GM23338 (cell line): ENCODE results near the gene TMPRSS3. TPM values are rescaled to one million over a fixed set of nuclear protein-coding genes. Genes with fewer than 3 reads are reported as not detected.

ENCODE experiments used
- JUNB ChIP-seq: IDR thresholded peaks from one replicate; pipeline ENCODE4 v1.6.1; 2016; ENCODE audit warnings: antibody characterized with exemption; ENCODE audit not compliant: unreplicated experiment
- polyA plus RNA-seq: library from polyadenylated mRNA; unstranded; fragments of >200 nt; fragmentation: Nextera tagmentation; extraction: Ambion mirVana; gene quantifications from 2 replicates; pipeline ENCODE4 v1.2.1, GENCODE V29; 2016
- total RNA-seq: library from RNA; depleted of rRNA; stranded (reverse); fragments of >200 nt; shearing (Covaris generic); gene quantifications from 2 replicates; pipeline ENCODE4 v1.2.3, GENCODE V29; 2014
- TF ChIP-seq, protein P1 (sequence below): fragments of 250-450 bp; sonication (Bioruptor Pico); IDR thresholded peaks from 2 replicates; pipeline ENCODE4 v1.5.0; 2020; ENCODE audit warnings: mild to moderate bottlenecking, moderate library complexity
- TF ChIP-seq, protein P2 (sequence below): IDR thresholded peaks from one replicate; pipeline ENCODE4 v1.6.1; 2018; ENCODE audit warnings: antibody characterized with exemption; ENCODE audit not compliant: unreplicated experiment
- TF ChIP-seq, protein P3 (sequence below): IDR thresholded peaks from 2 replicates; pipeline ENCODE4 v1.6.1; 2016; ENCODE audit warnings: antibody characterized with exemption

The TMPRSS3 gene
- total and polyA plus RNA-seq, 2 experiments from 2014 or later: 0.17 TPM; not detected in 1

DNA sequence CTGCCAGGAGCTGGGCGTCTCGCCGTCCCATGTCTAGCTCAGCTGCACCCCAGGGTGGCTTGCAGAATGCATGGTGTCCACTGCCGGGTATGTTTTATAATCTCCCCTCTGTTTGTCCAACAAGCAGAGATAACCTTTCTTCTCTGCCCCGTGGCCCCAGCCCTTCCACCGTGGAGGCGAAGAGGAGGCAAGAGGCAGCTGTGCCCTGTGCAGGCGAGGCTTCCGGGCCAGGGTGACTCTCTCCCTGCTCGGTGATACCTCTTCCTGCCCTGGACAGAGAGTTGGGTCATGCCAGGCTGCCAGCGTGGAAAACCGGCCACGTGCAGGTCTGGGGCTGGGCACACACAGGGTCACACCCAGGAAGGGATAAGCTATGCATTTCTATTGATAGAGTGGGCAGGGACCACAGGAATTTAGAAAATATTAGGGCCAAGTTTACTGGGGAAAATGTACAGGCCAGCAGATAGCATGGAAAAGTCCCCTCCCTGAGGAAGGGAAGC is 44.9 kb downstream of the TMPRSS3 start, which contains the start of gene TFF2 (continued):
- TF ChIP-seq, protein P1, sequence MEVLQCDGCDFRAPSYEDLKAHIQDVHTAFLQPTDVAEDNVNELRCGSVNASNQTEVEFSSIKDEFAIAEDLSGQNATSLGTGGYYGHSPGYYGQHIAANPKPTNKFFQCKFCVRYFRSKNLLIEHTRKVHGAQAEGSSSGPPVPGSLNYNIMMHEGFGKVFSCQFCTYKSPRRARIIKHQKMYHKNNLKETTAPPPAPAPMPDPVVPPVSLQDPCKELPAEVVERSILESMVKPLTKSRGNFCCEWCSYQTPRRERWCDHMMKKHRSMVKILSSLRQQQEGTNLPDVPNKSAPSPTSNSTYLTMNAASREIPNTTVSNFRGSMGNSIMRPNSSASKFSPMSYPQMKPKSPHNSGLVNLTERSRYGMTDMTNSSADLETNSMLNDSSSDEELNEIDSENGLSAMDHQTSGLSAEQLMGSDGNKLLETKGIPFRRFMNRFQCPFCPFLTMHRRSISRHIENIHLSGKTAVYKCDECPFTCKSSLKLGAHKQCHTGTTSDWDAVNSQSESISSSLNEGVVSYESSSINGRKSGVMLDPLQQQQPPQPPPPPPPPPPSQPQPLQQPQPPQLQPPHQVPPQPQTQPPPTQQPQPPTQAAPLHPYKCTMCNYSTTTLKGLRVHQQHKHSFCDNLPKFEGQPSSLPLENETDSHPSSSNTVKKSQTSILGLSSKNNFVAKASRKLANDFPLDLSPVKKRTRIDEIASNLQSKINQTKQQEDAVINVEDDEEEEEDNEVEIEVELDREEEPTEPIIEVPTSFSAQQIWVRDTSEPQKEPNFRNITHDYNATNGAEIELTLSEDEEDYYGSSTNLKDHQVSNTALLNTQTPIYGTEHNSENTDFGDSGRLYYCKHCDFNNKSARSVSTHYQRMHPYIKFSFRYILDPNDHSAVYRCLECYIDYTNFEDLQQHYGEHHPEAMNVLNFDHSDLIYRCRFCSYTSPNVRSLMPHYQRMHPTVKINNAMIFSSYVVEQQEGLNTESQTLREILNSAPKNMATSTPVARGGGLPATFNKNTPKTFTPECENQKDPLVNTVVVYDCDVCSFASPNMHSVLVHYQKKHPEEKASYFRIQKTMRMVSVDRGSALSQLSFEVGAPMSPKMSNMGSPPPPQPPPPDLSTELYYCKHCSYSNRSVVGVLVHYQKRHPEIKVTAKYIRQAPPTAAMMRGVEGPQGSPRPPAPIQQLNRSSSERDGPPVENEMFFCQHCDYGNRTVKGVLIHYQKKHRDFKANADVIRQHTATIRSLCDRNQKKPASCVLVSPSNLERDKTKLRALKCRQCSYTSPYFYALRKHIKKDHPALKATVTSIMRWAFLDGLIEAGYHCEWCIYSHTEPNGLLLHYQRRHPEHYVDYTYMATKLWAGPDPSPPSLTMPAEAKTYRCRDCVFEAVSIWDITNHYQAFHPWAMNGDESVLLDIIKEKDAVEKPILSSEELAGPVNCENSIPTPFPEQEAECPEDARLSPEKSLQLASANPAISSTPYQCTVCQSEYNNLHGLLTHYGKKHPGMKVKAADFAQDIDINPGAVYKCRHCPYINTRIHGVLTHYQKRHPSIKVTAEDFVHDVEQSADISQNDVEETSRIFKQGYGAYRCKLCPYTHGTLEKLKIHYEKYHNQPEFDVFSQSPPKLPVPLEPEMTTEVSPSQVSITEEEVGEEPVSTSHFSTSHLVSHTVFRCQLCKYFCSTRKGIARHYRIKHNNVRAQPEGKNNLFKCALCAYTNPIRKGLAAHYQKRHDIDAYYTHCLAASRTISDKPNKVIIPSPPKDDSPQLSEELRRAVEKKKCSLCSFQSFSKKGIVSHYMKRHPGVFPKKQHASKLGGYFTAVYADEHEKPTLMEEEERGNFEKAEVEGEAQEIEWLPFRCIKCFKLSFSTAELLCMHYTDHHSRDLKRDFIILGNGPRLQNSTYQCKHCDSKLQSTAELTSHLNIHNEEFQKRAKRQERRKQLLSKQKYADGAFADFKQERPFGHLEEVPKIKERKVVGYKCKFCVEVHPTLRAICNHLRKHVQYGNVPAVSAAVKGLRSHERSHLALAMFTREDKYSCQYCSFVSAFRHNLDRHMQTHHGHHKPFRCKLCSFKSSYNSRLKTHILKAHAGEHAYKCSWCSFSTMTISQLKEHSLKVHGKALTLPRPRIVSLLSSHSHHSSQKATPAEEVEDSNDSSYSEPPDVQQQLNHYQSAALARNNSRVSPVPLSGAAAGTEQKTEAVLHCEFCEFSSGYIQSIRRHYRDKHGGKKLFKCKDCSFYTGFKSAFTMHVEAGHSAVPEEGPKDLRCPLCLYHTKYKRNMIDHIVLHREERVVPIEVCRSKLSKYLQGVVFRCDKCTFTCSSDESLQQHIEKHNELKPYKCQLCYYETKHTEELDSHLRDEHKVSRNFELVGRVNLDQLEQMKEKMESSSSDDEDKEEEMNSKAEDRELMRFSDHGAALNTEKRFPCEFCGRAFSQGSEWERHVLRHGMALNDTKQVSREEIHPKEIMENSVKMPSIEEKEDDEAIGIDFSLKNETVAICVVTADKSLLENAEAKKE: no peak
- TF ChIP-seq JUNB: no peak
- TF ChIP-seq, protein P2, sequence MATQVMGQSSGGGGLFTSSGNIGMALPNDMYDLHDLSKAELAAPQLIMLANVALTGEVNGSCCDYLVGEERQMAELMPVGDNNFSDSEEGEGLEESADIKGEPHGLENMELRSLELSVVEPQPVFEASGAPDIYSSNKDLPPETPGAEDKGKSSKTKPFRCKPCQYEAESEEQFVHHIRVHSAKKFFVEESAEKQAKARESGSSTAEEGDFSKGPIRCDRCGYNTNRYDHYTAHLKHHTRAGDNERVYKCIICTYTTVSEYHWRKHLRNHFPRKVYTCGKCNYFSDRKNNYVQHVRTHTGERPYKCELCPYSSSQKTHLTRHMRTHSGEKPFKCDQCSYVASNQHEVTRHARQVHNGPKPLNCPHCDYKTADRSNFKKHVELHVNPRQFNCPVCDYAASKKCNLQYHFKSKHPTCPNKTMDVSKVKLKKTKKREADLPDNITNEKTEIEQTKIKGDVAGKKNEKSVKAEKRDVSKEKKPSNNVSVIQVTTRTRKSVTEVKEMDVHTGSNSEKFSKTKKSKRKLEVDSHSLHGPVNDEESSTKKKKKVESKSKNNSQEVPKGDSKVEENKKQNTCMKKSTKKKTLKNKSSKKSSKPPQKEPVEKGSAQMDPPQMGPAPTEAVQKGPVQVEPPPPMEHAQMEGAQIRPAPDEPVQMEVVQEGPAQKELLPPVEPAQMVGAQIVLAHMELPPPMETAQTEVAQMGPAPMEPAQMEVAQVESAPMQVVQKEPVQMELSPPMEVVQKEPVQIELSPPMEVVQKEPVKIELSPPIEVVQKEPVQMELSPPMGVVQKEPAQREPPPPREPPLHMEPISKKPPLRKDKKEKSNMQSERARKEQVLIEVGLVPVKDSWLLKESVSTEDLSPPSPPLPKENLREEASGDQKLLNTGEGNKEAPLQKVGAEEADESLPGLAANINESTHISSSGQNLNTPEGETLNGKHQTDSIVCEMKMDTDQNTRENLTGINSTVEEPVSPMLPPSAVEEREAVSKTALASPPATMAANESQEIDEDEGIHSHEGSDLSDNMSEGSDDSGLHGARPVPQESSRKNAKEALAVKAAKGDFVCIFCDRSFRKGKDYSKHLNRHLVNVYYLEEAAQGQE: no peak
- TF ChIP-seq, protein P3, sequence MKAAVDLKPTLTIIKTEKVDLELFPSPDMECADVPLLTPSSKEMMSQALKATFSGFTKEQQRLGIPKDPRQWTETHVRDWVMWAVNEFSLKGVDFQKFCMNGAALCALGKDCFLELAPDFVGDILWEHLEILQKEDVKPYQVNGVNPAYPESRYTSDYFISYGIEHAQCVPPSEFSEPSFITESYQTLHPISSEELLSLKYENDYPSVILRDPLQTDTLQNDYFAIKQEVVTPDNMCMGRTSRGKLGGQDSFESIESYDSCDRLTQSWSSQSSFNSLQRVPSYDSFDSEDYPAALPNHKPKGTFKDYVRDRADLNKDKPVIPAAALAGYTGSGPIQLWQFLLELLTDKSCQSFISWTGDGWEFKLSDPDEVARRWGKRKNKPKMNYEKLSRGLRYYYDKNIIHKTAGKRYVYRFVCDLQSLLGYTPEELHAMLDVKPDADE: no peak
